IMR-90 (cell line): ENCODE results near the gene FARS2. TPM values are rescaled to one million over a fixed set of nuclear protein-coding genes. Genes with fewer than 3 reads are reported as not detected.

ENCODE experiments used
- ATAC-seq: fragments of 200-7000 bp; cut with Tn5 transposase; 2 replicates; pipeline ENCODE4 v1.9.1; 2020; ENCODE audit warnings: low read depth, mild to moderate bottlenecking, moderate library complexity
- BruUV-seq: library from RNA; stranded (reverse); fragments of 400-500 nt; replicated peaks from 2 replicates; lab custom pipeline; 2021; lab: Mats Ljungman, UMichigan
- CTCF ChIA-PET: fragments of 300-600 bp; formaldehyde crosslinking; extraction: SDS; loops from one replicate; lab custom pipeline; 2021; ENCODE audit warnings: antibody characterized with exemption; lab: Yijun Ruan, JAX
- POLR2A ChIA-PET: fragments of 300-600 bp; sonication (Branson Sonifier 250); formaldehyde crosslinking; loops from one replicate; lab custom pipeline; 2022; ENCODE audit warnings: antibody characterized with exemption; ENCODE audit not compliant: unreplicated experiment; lab: Charles Lee
- DNase-seq: peaks from one replicate; pipeline ENCODE4 v3.0.0; 2013
- H2AFZ ChIP-seq: replicated peaks from 2 replicates; pipeline ENCODE3; 2013; ENCODE audit warnings: low read length, mild to moderate bottlenecking; ENCODE audit not compliant: poor library complexity
- H2AK5ac ChIP-seq: 2 replicates; pipeline ENCODE4 v1.6.1; 2013; ENCODE audit warnings: low read depth, low read length, inconsistent platforms
- H2AK9ac ChIP-seq: replicated peaks from 2 replicates; pipeline ENCODE3; 2013; ENCODE audit warnings: mild to moderate bottlenecking, low read depth, low read length, moderate library complexity; ENCODE audit not compliant: poor library complexity
- H2BK120ac ChIP-seq: 2 replicates; pipeline ENCODE4 v1.6.1; 2013; ENCODE audit warnings: low read depth, low read length, inconsistent platforms
- H2BK15ac ChIP-seq: 3 replicates; pipeline ENCODE4 v1.6.1; 2013; ENCODE audit warnings: low read depth, low read length, inconsistent platforms
- H2BK20ac ChIP-seq: 2 replicates; pipeline ENCODE4 v1.6.1; 2013; ENCODE audit warnings: low read depth, mild to moderate bottlenecking, inconsistent platforms, low read length, moderate library complexity
- H2BK5ac ChIP-seq: 2 replicates; pipeline ENCODE4 v1.6.1; 2013; ENCODE audit warnings: mild to moderate bottlenecking, low read depth, low read length, inconsistent platforms; ENCODE audit not compliant: poor library complexity, severe bottlenecking
- H3K14ac ChIP-seq: replicated peaks from 2 replicates; pipeline ENCODE4 v1.6.1; 2013; ENCODE audit warnings: low read depth, low read length, inconsistent platforms
- H3K18ac ChIP-seq: 2 replicates; pipeline ENCODE4 v1.6.1; 2013; ENCODE audit warnings: low read depth, low read length, control low read depth
- H3K23ac ChIP-seq: 2 replicates; pipeline ENCODE4 v1.6.1; 2013; ENCODE audit warnings: low read depth, low read length, inconsistent platforms
- H3K27ac ChIP-seq: 2 replicates; pipeline ENCODE4 v1.5.1; 2013; ENCODE audit warnings: mild to moderate bottlenecking, control low read depth, low read length; ENCODE audit not compliant: insufficient read depth
- H3K27me3 ChIP-seq: 2 replicates; pipeline ENCODE4 v1.6.1; 2013; ENCODE audit warnings: low read length; ENCODE audit not compliant: control insufficient read depth, insufficient read depth
- H3K36me3 ChIP-seq: 2 replicates; pipeline ENCODE4 v1.6.1; 2013; ENCODE audit warnings: low read length, mixed read lengths; ENCODE audit not compliant: control insufficient read depth, insufficient read depth
- H3K4ac ChIP-seq: 2 replicates; pipeline ENCODE4 v1.6.1; 2013; ENCODE audit warnings: low read depth, low read length, inconsistent platforms
- H3K4me1 ChIP-seq: 2 replicates; pipeline ENCODE4 v1.6.1; 2013; ENCODE audit warnings: low read length, mixed read lengths; ENCODE audit not compliant: control insufficient read depth, insufficient read depth
- H3K4me2 ChIP-seq: 2 replicates; pipeline ENCODE4 v1.6.1; 2013; ENCODE audit warnings: low read depth, mild to moderate bottlenecking, control low read depth, low read length, moderate library complexity
- H3K4me3 ChIP-seq: 2 replicates; pipeline ENCODE4 v1.5.1; 2013; ENCODE audit warnings: low read depth, mild to moderate bottlenecking, control low read depth, low read length, moderate library complexity; ENCODE audit not compliant: insufficient read depth
- H3K56ac ChIP-seq: 2 replicates; pipeline ENCODE4 v1.6.1; 2013; ENCODE audit warnings: low read length, inconsistent platforms; ENCODE audit not compliant: insufficient read depth; ENCODE audit errors: extremely low read depth
- H3K79me1 ChIP-seq, 2 experiments: 2 replicates each; pipeline ENCODE4 v1.6.1; 2013; ENCODE audit warnings: low read length in 2 of 2, inconsistent platforms in 1 of 2, low read depth in 1 of 2
- H3K9ac ChIP-seq: 2 replicates; pipeline ENCODE4 v1.6.1; 2013; ENCODE audit warnings: low read depth, low read length, control low read depth
- H3K9me1 ChIP-seq: 2 replicates; pipeline ENCODE4 v1.6.1; 2013; ENCODE audit warnings: low read length, inconsistent platforms; ENCODE audit not compliant: insufficient read depth
- H3K9me3 ChIP-seq: 2 replicates; pipeline ENCODE4 v1.6.1; 2013; ENCODE audit warnings: low read length; ENCODE audit not compliant: control insufficient read depth, insufficient read depth
- H4K20me1 ChIP-seq: 2 replicates; pipeline ENCODE4 v1.6.1; 2013; ENCODE audit warnings: low read length, inconsistent platforms; ENCODE audit not compliant: insufficient read depth
- H4K5ac ChIP-seq: 2 replicates; pipeline ENCODE4 v1.6.1; 2013; ENCODE audit warnings: mild to moderate bottlenecking, low read depth, low read length, control low read depth
- H4K8ac ChIP-seq, 2 experiments: 2 replicates each; pipeline ENCODE4 v1.6.1; 2013; ENCODE audit warnings: low read depth in 2 of 2, low read length in 2 of 2, control low read depth in 1 of 2, inconsistent platforms in 1 of 2
- H4K91ac ChIP-seq: 2 replicates; pipeline ENCODE4 v1.6.1; 2013; ENCODE audit warnings: low read depth, low read length, inconsistent platforms; ENCODE audit not compliant: insufficient read depth
- ELK1 ChIP-seq: fragments of 150-350 bp; IDR thresholded peaks from 2 replicates; pipeline ENCODE4 v1.6.1; 2016; ENCODE audit warnings: low read depth, mild to moderate bottlenecking, low read length, moderate library complexity, borderline replicate concordance
- FOS ChIP-seq: fragments of 150-350 bp; IDR thresholded peaks from 2 replicates; pipeline ENCODE4 v1.6.1; 2016; ENCODE audit warnings: low read depth, low read length
- WGBS, 2 experiments: methylation state at CpG; one replicate each; pipeline versions ENCODE4 v1.1.5 to v1.1.7; 2013; ENCODE audit warnings: missing lambda C conversion rate in 2 of 2; ENCODE audit not compliant: insufficient read length in 1 of 2; ENCODE audit errors: extremely low coverage in 2 of 2; 5-methylcytosine and 5-hydroxymethylcytosine counted together
- dilution Hi-C: fragments of 300-500 bp; cut with HindIII; formaldehyde crosslinking; loops from one replicate; pipeline ENCODE4 v1.14.3; 2018; ENCODE audit warnings: low sequenced_read_pairs; ENCODE audit not compliant: unreplicated experiment
- in situ Hi-C: fragments of 300-500 bp; cut with MboI; formaldehyde crosslinking; loops from 3 replicates; pipeline ENCODE4 v1.14.3; 2019; ENCODE audit warnings: low sequenced_read_pairs, inconsistent platforms, mixed read lengths
- intact Hi-C: fragments of 100-400 bp; cut with micrococcal nuclease; formaldehyde crosslinking; loops from 2 replicates; pipeline ENCODE4 v1.10.0; 2022
- polyA plus RNA-seq, 3 experiments: library from polyadenylated mRNA; depleted of rRNA; stranded (reverse); fragments of >200 nt; gene quantifications; 2 replicates each; pipeline ENCODE4 v1.2.3, GENCODE V29; 2012; ENCODE audit warnings: low replicate concordance in 1 of 3
- total RNA-seq: library from RNA; depleted of rRNA; stranded (reverse); fragments of >200 nt; gene quantifications from 2 replicates; pipeline ENCODE4 v1.2.3, GENCODE V29; 2012

Gene FARS2
- total and polyA plus RNA-seq, 2 of the 4 experiments (the other 2 are of a cell fraction): 12.1 to 28.9 TPM

- no peak overlapping the region for H2BK5ac ChIP-seq
- H4K8ac ChIP-seq: no peak overlapping the region
- H4K5ac ChIP-seq: no peak overlapping the region
- no peaks in the 10 kb centered on the region for H3K4me1 ChIP-seq
- no peak overlapping the region for H3K14ac ChIP-seq
- ChIA-PET POLR2A (no interaction called here), CTCF (no interaction called here)
- no peak overlapping the region for H3K18ac ChIP-seq
- no peak overlapping the region for H4K91ac ChIP-seq
- H4K20me1 ChIP-seq: no peaks in the 10 kb centered on the region; the same call in 1 of the 2 replicates
- BruUV-seq: no TSS peak
- DNase-seq (no peak), ATAC-seq (no peak)
- H2BK20ac ChIP-seq: no peak overlapping the region
- no peak overlapping the region for H3K27ac ChIP-seq
- no peak overlapping the region for H3K4me3 ChIP-seq
- H3K27me3 ChIP-seq: no peaks in the 10 kb centered on the region
- no peak overlapping the region for H3K23ac ChIP-seq
- H2BK120ac ChIP-seq: no peak overlapping the region
- no peaks in the 10 kb centered on the region for H3K36me3 ChIP-seq
- H3K79me1 ChIP-seq: peaks cover 0 to 4% of the 10 kb centered on the region in 2 experiments; a peak in 1 of 4 replicates
- H3K9ac ChIP-seq: no peak overlapping the region
- 100% methylated on average over 1 of the region's 3 CpGs; no CpG with 5 or more reads in 1 of the 2 experiments for WGBS, 2 experiments
- H3K4me2 ChIP-seq: no peak overlapping the region
- H2BK15ac ChIP-seq: no peak overlapping the region
- H3K9me3 ChIP-seq: peaks cover 2% of the 10 kb centered on the region
- dilution Hi-C loops: no loop called here
- intact Hi-C loops: no loop called here
- H3K56ac ChIP-seq: no peak overlapping the region
- H2AFZ ChIP-seq: no peak overlapping the region
- H2AK5ac ChIP-seq: no peak overlapping the region
- in situ Hi-C loops: no loop called here
- TF ChIP-seq ELK1 (no peak), FOS (no peak)
- no peak overlapping the region for H3K4ac ChIP-seq
- H3K9me1 ChIP-seq: no peaks in the 10 kb centered on the region
- no peak overlapping the region for H2AK9ac ChIP-seq
Measured at GRCh38 chr6:5325173-5325572, 63.9 kb downstream of the FARS2 start.
